HepG2 (cell line): ENCODE data around the gene CBLC.

Experiments used
- CTCF ChIP-seq: sonication (generic); formaldehyde crosslinking; IDR thresholded peaks from 2 replicates; pipeline ENCODE4 v1.5.0; 2020; ENCODE audit warnings: mild to moderate bottlenecking, missing genetic modification reagents, moderate library complexity
- ETV6 ChIP-seq: sonication (generic); formaldehyde crosslinking; conservative IDR thresholded peaks from 2 replicates; pipeline ENCODE4 v1.4.0; 2020; ENCODE audit warnings: missing genetic modification reagents
- POLR2AphosphoS5 ChIP-seq: IDR thresholded peaks from 2 replicates; pipeline ENCODE4 v1.6.1; 2012; ENCODE audit warnings: low read depth, low read length
- SMC3 ChIP-seq: IDR thresholded peaks from 2 replicates; pipeline ENCODE4 v1.6.1; 2011; ENCODE audit warnings: low read length, improper control_type of control experiment
- ZNF331 ChIP-seq: sonication (generic); formaldehyde crosslinking; IDR thresholded peaks from 2 replicates; pipeline ENCODE4 v1.4.0; 2020; ENCODE audit warnings: missing genetic modification reagents

DNA sequence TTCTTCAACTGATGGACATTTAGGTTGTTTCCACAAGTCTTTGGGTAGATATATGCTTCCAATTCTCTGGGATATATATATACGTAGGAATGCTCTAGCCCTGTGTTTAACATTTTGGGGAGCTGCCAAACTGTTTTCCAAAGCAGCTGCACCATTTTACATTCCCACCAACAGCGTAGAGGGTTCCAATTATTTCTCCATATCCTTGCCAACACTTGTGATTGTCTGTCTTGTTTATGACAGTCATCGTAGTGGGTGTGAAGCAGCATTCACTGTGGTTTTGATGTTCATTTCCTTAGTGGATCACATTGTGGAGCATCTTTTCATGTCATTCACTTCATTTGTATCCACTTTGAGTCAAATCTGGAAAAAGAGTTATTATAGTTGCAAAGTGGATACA is 4.7 kb upstream of the CBLC start:
- TF ChIP-seq CTCF (CRISPR knock-in tag) (no peak), SMC3 (no peak), ETV6 (CRISPR knock-in tag) (no peak), POLR2AphosphoS5 (no peak), ZNF331 (no peak)
